Measurements from ENCODE around the gene PIP5K1A. TPM values are rescaled to one million over a fixed set of nuclear protein-coding genes. Genes with fewer than 3 reads are reported as not detected.

The PIP5K1A gene
- total and polyA plus RNA-seq, 2 of the 8 experiments (the other 6 are each of a cell fraction or from before 2014, with no cell fraction given) = 87.5 to 105 TPM

DNA sequence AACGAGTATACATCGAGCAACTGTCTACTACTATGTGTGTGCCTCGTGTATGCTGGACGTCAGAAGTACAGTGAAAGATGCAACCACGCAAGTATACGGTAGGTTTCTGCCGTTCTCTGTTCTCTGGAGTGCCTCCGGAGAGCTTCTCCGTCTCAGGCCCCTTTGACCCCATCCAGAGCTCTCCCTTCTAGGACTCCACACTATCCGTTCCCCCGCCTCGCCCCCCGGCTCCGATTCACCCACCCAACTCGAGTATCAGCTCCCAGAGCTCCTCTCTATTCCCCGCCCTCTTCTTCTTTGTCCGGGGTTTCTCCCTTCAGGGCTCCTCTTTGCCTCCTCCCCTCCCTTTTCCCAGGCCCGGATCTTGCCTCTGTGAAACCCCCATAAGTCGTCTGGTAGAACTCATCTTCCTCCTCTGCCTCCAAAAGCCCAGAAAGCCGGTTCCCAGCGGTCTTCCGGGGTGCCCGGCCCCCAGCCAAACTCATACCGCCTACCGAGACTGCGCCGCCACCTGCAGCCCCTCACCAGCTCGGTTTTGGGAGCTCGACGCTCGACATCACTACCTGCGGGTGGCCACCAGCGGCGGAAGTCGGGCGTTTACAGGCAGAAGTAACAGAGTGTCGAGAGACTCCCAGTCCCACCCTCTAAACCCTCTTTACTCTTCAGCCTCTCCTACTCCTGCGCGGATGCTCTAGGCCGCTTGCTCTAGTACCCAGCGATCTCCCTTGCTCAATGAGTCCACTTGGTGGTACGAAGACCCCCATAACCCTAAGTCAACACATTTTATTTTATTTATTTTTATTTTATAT, 8.5 kb upstream of the PIP5K1A start, which contains the start of gene VPS72 (continued):
- TF ChIP-seq, protein P1, sequence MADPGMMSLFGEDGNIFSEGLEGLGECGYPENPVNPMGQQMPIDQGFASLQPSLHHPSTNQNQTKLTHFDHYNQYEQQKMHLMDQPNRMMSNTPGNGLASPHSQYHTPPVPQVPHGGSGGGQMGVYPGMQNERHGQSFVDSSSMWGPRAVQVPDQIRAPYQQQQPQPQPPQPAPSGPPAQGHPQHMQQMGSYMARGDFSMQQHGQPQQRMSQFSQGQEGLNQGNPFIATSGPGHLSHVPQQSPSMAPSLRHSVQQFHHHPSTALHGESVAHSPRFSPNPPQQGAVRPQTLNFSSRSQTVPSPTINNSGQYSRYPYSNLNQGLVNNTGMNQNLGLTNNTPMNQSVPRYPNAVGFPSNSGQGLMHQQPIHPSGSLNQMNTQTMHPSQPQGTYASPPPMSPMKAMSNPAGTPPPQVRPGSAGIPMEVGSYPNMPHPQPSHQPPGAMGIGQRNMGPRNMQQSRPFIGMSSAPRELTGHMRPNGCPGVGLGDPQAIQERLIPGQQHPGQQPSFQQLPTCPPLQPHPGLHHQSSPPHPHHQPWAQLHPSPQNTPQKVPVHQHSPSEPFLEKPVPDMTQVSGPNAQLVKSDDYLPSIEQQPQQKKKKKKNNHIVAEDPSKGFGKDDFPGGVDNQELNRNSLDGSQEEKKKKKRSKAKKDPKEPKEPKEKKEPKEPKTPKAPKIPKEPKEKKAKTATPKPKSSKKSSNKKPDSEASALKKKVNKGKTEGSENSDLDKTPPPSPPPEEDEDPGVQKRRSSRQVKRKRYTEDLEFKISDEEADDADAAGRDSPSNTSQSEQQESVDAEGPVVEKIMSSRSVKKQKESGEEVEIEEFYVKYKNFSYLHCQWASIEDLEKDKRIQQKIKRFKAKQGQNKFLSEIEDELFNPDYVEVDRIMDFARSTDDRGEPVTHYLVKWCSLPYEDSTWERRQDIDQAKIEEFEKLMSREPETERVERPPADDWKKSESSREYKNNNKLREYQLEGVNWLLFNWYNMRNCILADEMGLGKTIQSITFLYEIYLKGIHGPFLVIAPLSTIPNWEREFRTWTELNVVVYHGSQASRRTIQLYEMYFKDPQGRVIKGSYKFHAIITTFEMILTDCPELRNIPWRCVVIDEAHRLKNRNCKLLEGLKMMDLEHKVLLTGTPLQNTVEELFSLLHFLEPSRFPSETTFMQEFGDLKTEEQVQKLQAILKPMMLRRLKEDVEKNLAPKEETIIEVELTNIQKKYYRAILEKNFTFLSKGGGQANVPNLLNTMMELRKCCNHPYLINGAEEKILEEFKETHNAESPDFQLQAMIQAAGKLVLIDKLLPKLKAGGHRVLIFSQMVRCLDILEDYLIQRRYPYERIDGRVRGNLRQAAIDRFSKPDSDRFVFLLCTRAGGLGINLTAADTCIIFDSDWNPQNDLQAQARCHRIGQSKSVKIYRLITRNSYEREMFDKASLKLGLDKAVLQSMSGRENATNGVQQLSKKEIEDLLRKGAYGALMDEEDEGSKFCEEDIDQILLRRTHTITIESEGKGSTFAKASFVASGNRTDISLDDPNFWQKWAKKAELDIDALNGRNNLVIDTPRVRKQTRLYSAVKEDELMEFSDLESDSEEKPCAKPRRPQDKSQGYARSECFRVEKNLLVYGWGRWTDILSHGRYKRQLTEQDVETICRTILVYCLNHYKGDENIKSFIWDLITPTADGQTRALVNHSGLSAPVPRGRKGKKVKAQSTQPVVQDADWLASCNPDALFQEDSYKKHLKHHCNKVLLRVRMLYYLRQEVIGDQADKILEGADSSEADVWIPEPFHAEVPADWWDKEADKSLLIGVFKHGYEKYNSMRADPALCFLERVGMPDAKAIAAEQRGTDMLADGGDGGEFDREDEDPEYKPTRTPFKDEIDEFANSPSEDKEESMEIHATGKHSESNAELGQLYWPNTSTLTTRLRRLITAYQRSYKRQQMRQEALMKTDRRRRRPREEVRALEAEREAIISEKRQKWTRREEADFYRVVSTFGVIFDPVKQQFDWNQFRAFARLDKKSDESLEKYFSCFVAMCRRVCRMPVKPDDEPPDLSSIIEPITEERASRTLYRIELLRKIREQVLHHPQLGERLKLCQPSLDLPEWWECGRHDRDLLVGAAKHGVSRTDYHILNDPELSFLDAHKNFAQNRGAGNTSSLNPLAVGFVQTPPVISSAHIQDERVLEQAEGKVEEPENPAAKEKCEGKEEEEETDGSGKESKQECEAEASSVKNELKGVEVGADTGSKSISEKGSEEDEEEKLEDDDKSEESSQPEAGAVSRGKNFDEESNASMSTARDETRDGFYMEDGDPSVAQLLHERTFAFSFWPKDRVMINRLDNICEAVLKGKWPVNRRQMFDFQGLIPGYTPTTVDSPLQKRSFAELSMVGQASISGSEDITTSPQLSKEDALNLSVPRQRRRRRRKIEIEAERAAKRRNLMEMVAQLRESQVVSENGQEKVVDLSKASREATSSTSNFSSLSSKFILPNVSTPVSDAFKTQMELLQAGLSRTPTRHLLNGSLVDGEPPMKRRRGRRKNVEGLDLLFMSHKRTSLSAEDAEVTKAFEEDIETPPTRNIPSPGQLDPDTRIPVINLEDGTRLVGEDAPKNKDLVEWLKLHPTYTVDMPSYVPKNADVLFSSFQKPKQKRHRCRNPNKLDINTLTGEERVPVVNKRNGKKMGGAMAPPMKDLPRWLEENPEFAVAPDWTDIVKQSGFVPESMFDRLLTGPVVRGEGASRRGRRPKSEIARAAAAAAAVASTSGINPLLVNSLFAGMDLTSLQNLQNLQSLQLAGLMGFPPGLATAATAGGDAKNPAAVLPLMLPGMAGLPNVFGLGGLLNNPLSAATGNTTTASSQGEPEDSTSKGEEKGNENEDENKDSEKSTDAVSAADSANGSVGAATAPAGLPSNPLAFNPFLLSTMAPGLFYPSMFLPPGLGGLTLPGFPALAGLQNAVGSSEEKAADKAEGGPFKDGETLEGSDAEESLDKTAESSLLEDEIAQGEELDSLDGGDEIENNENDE (IDR thresholded peaks at IDR 0.05; ENCODE audit: insufficient replicate concordance, low read length) = no peak
- TF ChIP-seq, protein P2, sequence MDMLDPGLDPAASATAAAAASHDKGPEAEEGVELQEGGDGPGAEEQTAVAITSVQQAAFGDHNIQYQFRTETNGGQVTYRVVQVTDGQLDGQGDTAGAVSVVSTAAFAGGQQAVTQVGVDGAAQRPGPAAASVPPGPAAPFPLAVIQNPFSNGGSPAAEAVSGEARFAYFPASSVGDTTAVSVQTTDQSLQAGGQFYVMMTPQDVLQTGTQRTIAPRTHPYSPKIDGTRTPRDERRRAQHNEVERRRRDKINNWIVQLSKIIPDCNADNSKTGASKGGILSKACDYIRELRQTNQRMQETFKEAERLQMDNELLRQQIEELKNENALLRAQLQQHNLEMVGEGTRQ (IDR thresholded peaks at IDR 0.05; ENCODE audit: low read length) = no peak
- TF ChIP-seq RXRA (IDR thresholded peaks at IDR 0.05; ENCODE audit: insufficient read depth, low read depth, low read length) (no peak), SIRT6 (IDR thresholded peaks at IDR 0.05; ENCODE audit: low read length) (no peak)
- TF ChIP-seq, protein P3, sequence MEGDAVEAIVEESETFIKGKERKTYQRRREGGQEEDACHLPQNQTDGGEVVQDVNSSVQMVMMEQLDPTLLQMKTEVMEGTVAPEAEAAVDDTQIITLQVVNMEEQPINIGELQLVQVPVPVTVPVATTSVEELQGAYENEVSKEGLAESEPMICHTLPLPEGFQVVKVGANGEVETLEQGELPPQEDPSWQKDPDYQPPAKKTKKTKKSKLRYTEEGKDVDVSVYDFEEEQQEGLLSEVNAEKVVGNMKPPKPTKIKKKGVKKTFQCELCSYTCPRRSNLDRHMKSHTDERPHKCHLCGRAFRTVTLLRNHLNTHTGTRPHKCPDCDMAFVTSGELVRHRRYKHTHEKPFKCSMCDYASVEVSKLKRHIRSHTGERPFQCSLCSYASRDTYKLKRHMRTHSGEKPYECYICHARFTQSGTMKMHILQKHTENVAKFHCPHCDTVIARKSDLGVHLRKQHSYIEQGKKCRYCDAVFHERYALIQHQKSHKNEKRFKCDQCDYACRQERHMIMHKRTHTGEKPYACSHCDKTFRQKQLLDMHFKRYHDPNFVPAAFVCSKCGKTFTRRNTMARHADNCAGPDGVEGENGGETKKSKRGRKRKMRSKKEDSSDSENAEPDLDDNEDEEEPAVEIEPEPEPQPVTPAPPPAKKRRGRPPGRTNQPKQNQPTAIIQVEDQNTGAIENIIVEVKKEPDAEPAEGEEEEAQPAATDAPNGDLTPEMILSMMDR (IDR thresholded peaks at IDR 0.05; ENCODE audit: control extremely low read depth in 1 of 3, insufficient read depth in 1 of 3, low read depth in 1 of 3, low read length in 3 of 3) = no peak

Data from H1 (cell line).